Activated gamma-delta T cell (primary cell): Measurements from ENCODE around the gene GTF2B.
"Not testable (repeated sequence)": the region's sequence is repeated elsewhere in the genome, so short reads cannot be mapped to it uniquely, and the experiment has no call there.

ENCODE experiments used
- DNase-seq: peaks from one replicate; lab custom pipeline; 2025; lab: John Stamatoyannopoulos, UW

Gene GTF2B

GRCh38 chr1:88885933-88886332 lies 5.4 kb downstream of the GTF2B start:
- DNase-seq = no peak

GRCh38 chr1:88883156-88883555 lies 8.2 kb downstream of the GTF2B start:
- DNase-seq = no peak

GRCh38 chr1:88880717-88881116 lies 10.7 kb downstream of the GTF2B start:
- not testable (repeated sequence) for DNase-seq

GRCh38 chr1:88878731-88879130 lies 12.6 kb downstream of the GTF2B start:
- no peak for DNase-seq

GRCh38 chr1:88877911-88878310 lies 13.5 kb downstream of the GTF2B start:
- no peak for DNase-seq

GRCh38 chr1:88877382-88877825 lies 14.0 kb downstream of the GTF2B start:
- DNase-seq = no peak

GRCh38 chr1:88876573-88877365 lies 14.6 kb downstream of the GTF2B start:
- DNase-seq = no peak

- DNase-seq = no peak
Measured at GRCh38 chr1:88875595-88875994, 15.8 kb downstream of the GTF2B start.

- no peak for DNase-seq
Measured at GRCh38 chr1:88873737-88874349, 17.5 kb downstream of the GTF2B start.

- not testable (repeated sequence) for DNase-seq
Measured at GRCh38 chr1:88869644-88870043, 21.7 kb downstream of the GTF2B start.

- no peak for DNase-seq
Measured at GRCh38 chr1:88867743-88868521, 23.4 kb downstream of the GTF2B start.

GRCh38 chr1:88851303-88852063 lies 39.9 kb downstream of the GTF2B start:
- no peak for DNase-seq

GRCh38 chr1:88847643-88848042 lies 43.7 kb downstream of the GTF2B start:
- no peak for DNase-seq

- no peak for DNase-seq
Measured at GRCh38 chr1:88825721-88826120, 65.6 kb downstream of the GTF2B start.

- not testable (repeated sequence) for DNase-seq
Measured at GRCh38 chr1:88819642-88820041, 71.7 kb downstream of the GTF2B start.

- DNase-seq = no peak
Measured at GRCh38 chr1:88813471-88813870, 77.9 kb downstream of the GTF2B start.

GRCh38 chr1:88812366-88812765 lies 79.0 kb downstream of the GTF2B start:
- no peak for DNase-seq

- no peak for DNase-seq
Measured at GRCh38 chr1:88803444-88803843, 87.9 kb downstream of the GTF2B start.

GRCh38 chr1:88802950-88803349 lies 88.4 kb downstream of the GTF2B start:
- DNase-seq = no peak
